Measurements from ENCODE around the gene MAFF. TPM values are rescaled to one million over a fixed set of nuclear protein-coding genes. Genes with fewer than 3 reads are reported as not detected.

Gene MAFF
- total RNA-seq, 5 donors from 2014 or later (not counting 1 experiment from before 2014, with no cell fraction given): 6.5 to 49.9 (median 9.6) TPM

GRCh38 chr22:38191055-38191454 lies 10.7 kb upstream of the MAFF start:
- no peaks in the 10 kb centered on the region for H3K9me3 ChIP-seq
- ChIA-PET POLR2A (interaction anchor here in 1 of 2 donors (0.7 kb wide), 1 partner anchor 98 kb away, joined by 3 read pairs; no protein-coding TSS in a partner anchor), CTCF (no interaction called here)
- H3K27ac Mint-ChIP-seq: no peak overlapping the region
- no peak overlapping the region for H3K4me3 ChIP-seq (ENCODE audit: control insufficient read depth in 1 of 2, extremely low read depth in 1 of 2, low read length in 1 of 2)
- no peaks in the 10 kb centered on the region for H3K36me3 Mint-ChIP-seq
- H3K4me1 ChIP-seq (ENCODE audit: control insufficient read depth in 1 of 2, extremely low read depth in 1 of 2, insufficient read depth in 2 of 2, low read length in 2 of 2): peaks cover 0 to 4% of the 10 kb centered on the region in 2 experiments
- peaks cover 3 to 6% (median 4%) of the 10 kb centered on the region in 3 donors for H3K4me1 Mint-ChIP-seq
- H3K27me3 Mint-ChIP-seq: peaks cover 3 to 4% of the 10 kb centered on the region in 2 donors
- no peaks in the 10 kb centered on the region for H3K9me3 Mint-ChIP-seq
- H3K36me3 ChIP-seq (ENCODE audit: control insufficient read depth in 2 of 2, extremely low read depth in 1 of 2, insufficient read depth in 1 of 2, low read length in 1 of 2): no peaks in the 10 kb centered on the region
- WGBS (ENCODE audit: insufficient coverage): 94% methylated on average over 9 of the region's 14 CpGs
- H3K27me3 ChIP-seq (replicated peaks in 1 of 2; ENCODE audit: control insufficient read depth in 2 of 2, extremely low read depth in 1 of 2, insufficient read depth in 2 of 2, low read length in 1 of 2): peaks cover 0 to 7% of the 10 kb centered on the region in 2 experiments
- no peak for ATAC-seq (replicated peaks in 1 of 4)
- H3K27ac ChIP-seq (ENCODE audit: low read length): no peak overlapping the region
- no peak overlapping the region for H3K4me3 Mint-ChIP-seq
- DNase-seq: no peak

GRCh38 chr22:38191731-38192474 lies 9.9 kb upstream of the MAFF start:
- ChIA-PET POLR2A (interaction anchor here in 1 of 2 donors (0.5 kb wide), 1 partner anchor 123 kb away, joined by 3 read pairs; no protein-coding TSS in a partner anchor), CTCF (no interaction called here)
- Histone ChIP-seq H3K9me3 (no peaks in the 10 kb centered on the region), H3K4me3 (ENCODE audit: control insufficient read depth in 1 of 2, extremely low read depth in 1 of 2, low read length in 1 of 2) (no peak overlapping the region), H3K36me3 (ENCODE audit: control insufficient read depth in 2 of 2, extremely low read depth in 1 of 2, insufficient read depth in 1 of 2, low read length in 1 of 2) (no peaks in the 10 kb centered on the region), H3K27me3 (replicated peaks in 1 of 2; ENCODE audit: control insufficient read depth in 2 of 2, extremely low read depth in 1 of 2, insufficient read depth in 2 of 2, low read length in 1 of 2) (peaks cover 0 to 7% of the 10 kb centered on the region in 2 experiments), H3K4me1 (ENCODE audit: control insufficient read depth in 1 of 2, extremely low read depth in 1 of 2, insufficient read depth in 2 of 2, low read length in 2 of 2) (peaks cover 0 to 4% of the 10 kb centered on the region in 2 experiments), H3K27ac (ENCODE audit: low read length) (no peak overlapping the region)
- 77% methylated on average over 10 of the region's 10 CpGs for WGBS (ENCODE audit: insufficient coverage)
- no peak for ATAC-seq (replicated peaks in 1 of 4)
- Mint-ChIP-seq H3K27ac (no peak overlapping the region), H3K9me3 (no peaks in the 10 kb centered on the region), H3K36me3 (no peaks in the 10 kb centered on the region), H3K27me3 (peaks cover 3 to 4% of the 10 kb centered on the region in 2 donors), H3K4me1 (peaks cover 3 to 6% (median 4%) of the 10 kb centered on the region in 3 donors), H3K4me3 (no peak overlapping the region)
- DNase-seq: no peak

- Mint-ChIP-seq H3K4me3 (no peak overlapping the region), H3K27me3 (peaks cover 3 to 4% of the 10 kb centered on the region in 2 donors), H3K27ac (no peak overlapping the region), H3K4me1 (peaks cover 3 to 6% (median 4%) of the 10 kb centered on the region in 3 donors), H3K36me3 (no peaks in the 10 kb centered on the region), H3K9me3 (no peaks in the 10 kb centered on the region)
- DNase-seq (no peak), ATAC-seq (replicated peaks in 1 of 4) (no peak)
- H3K4me3 ChIP-seq (ENCODE audit: control insufficient read depth in 1 of 2, extremely low read depth in 1 of 2, low read length in 1 of 2): no peak overlapping the region
- WGBS (ENCODE audit: insufficient coverage): 92% methylated on average over 3 of the region's 3 CpGs
- H3K4me1 ChIP-seq (ENCODE audit: control insufficient read depth in 1 of 2, extremely low read depth in 1 of 2, insufficient read depth in 2 of 2, low read length in 2 of 2): peaks cover 0 to 4% of the 10 kb centered on the region in 2 experiments
- H3K27me3 ChIP-seq (replicated peaks in 1 of 2; ENCODE audit: control insufficient read depth in 2 of 2, extremely low read depth in 1 of 2, insufficient read depth in 2 of 2, low read length in 1 of 2): peaks cover 0 to 7% of the 10 kb centered on the region in 2 experiments
- no peaks in the 10 kb centered on the region for H3K36me3 ChIP-seq (ENCODE audit: control insufficient read depth in 2 of 2, extremely low read depth in 1 of 2, insufficient read depth in 1 of 2, low read length in 1 of 2)
- H3K9me3 ChIP-seq: no peaks in the 10 kb centered on the region
- CTCF ChIA-PET: interaction anchor here in 1 of 2 donors (0.9 kb wide), 1 partner anchor 11 kb away, joined by 3 read pairs; the partner anchor contains the start of gene PLA2G6
- H3K27ac ChIP-seq (ENCODE audit: low read length): no peak overlapping the region
- POLR2A ChIA-PET: interaction anchor here in 1 of 2 donors (0.5 kb wide), 1 partner anchor 123 kb away, joined by 3 read pairs; no protein-coding TSS in a partner anchor
These were observed 9.3 kb upstream of the MAFF start for GRCh38 chr22:38192475-38192863.

GRCh38 chr22:38193580-38193979 lies 8.2 kb upstream of the MAFF start:
- peaks cover 0 to 7% of the 10 kb centered on the region in 2 experiments for H3K27me3 ChIP-seq (replicated peaks in 1 of 2; ENCODE audit: control insufficient read depth in 2 of 2, extremely low read depth in 1 of 2, insufficient read depth in 2 of 2, low read length in 1 of 2)
- WGBS (ENCODE audit: insufficient coverage): 60% methylated on average over 3 of the region's 6 CpGs
- ATAC-seq (replicated peaks in 1 of 4): no peak
- CTCF ChIA-PET: interaction anchor here in 1 of 2 donors (0.9 kb wide), 1 partner anchor 12 kb away, joined by 3 read pairs; the partner anchor contains the start of gene PLA2G6
- peaks cover 3 to 6% (median 4%) of the 10 kb centered on the region in 3 donors for H3K4me1 Mint-ChIP-seq
- H3K9me3 ChIP-seq: no peaks in the 10 kb centered on the region
- no peaks in the 10 kb centered on the region for H3K36me3 ChIP-seq (ENCODE audit: control insufficient read depth in 2 of 2, extremely low read depth in 1 of 2, insufficient read depth in 1 of 2, low read length in 1 of 2)
- H3K4me3 Mint-ChIP-seq: no peak overlapping the region
- POLR2A ChIA-PET: no interaction called here
- H3K27me3 Mint-ChIP-seq: peaks cover 3 to 4% of the 10 kb centered on the region in 2 donors
- H3K4me1 ChIP-seq (ENCODE audit: control insufficient read depth in 1 of 2, extremely low read depth in 1 of 2, insufficient read depth in 2 of 2, low read length in 2 of 2): peaks cover 0 to 4% of the 10 kb centered on the region in 2 experiments
- DNase-seq: no peak
- no peak overlapping the region for H3K4me3 ChIP-seq (ENCODE audit: control insufficient read depth in 1 of 2, extremely low read depth in 1 of 2, low read length in 1 of 2)
- no peak overlapping the region for H3K27ac ChIP-seq (ENCODE audit: low read length)
- H3K9me3 Mint-ChIP-seq: no peaks in the 10 kb centered on the region
- no peaks in the 10 kb centered on the region for H3K36me3 Mint-ChIP-seq
- H3K27ac Mint-ChIP-seq: no peak overlapping the region

- no peak for ATAC-seq (replicated peaks in 1 of 4)
- POLR2A ChIA-PET: interaction anchor here (0.6 to 0.7 kb wide), 2 partner anchors 15 to 26 kb away, joined by 3 to 7 read pairs; no protein-coding TSS in a partner anchor
These were observed 4.9 kb upstream of the MAFF start for GRCh38 chr22:38196791-38197419.

GRCh38 chr22:38199826-38200559 lies 1.8 kb upstream of the MAFF start:
- Mint-ChIP-seq H3K4me1 (peaks cover 25 to 34% (median 30%) of the 10 kb centered on the region in 3 donors), H3K27me3 (no peaks in the 10 kb centered on the region), H3K9me3 (no peaks in the 10 kb centered on the region), H3K27ac (no peak overlapping the region), H3K4me3 (peak overlapping the region in 1 of 3 donors; percentile 77), H3K36me3 (no peaks in the 10 kb centered on the region)
- no peak for DNase-seq
- ChIA-PET CTCF (no interaction called here), POLR2A (no interaction called here)
- Histone ChIP-seq H3K4me1 (ENCODE audit: control insufficient read depth in 1 of 2, extremely low read depth in 1 of 2, insufficient read depth in 2 of 2, low read length in 2 of 2) (peaks cover 3 to 42% of the 10 kb centered on the region in 2 experiments), H3K27me3 (replicated peaks in 1 of 2; ENCODE audit: control insufficient read depth in 2 of 2, extremely low read depth in 1 of 2, insufficient read depth in 2 of 2, low read length in 1 of 2) (peaks cover 0 to 2% of the 10 kb centered on the region in 2 experiments), H3K9me3 (no peaks in the 10 kb centered on the region), H3K27ac (ENCODE audit: low read length) (peak overlapping the region; percentile 91), H3K36me3 (ENCODE audit: control insufficient read depth in 2 of 2, extremely low read depth in 1 of 2, insufficient read depth in 1 of 2, low read length in 1 of 2) (no peaks in the 10 kb centered on the region), H3K4me3 (ENCODE audit: control insufficient read depth in 1 of 2, extremely low read depth in 1 of 2, low read length in 1 of 2) (no peak overlapping the region)
- 79% methylated on average over 9 of the region's 10 CpGs for WGBS (ENCODE audit: insufficient coverage)
- ATAC-seq (replicated peaks in 1 of 4): no peak

More at GRCh38 chr22:38196791-38197419, 4.9 kb upstream of the MAFF start:
- Histone ChIP-seq H3K27ac (ENCODE audit: low read length) (no peak overlapping the region), H3K9me3 (no peaks in the 10 kb centered on the region), H3K36me3 (ENCODE audit: control insufficient read depth in 2 of 2, extremely low read depth in 1 of 2, insufficient read depth in 1 of 2, low read length in 1 of 2) (no peaks in the 10 kb centered on the region), H3K27me3 (replicated peaks in 1 of 2; ENCODE audit: control insufficient read depth in 2 of 2, extremely low read depth in 1 of 2, insufficient read depth in 2 of 2, low read length in 1 of 2) (peaks cover 0 to 7% of the 10 kb centered on the region in 2 experiments), H3K4me3 (ENCODE audit: control insufficient read depth in 1 of 2, extremely low read depth in 1 of 2, low read length in 1 of 2) (no peak overlapping the region), H3K4me1 (ENCODE audit: control insufficient read depth in 1 of 2, extremely low read depth in 1 of 2, insufficient read depth in 2 of 2, low read length in 2 of 2) (peaks cover 0 to 20% of the 10 kb centered on the region in 2 experiments)
- CTCF ChIA-PET: no interaction called here
- 95% methylated on average over 3 of the region's 19 CpGs for WGBS (ENCODE audit: insufficient coverage)
- Mint-ChIP-seq H3K27me3 (peaks cover 3 to 4% of the 10 kb centered on the region in 2 donors), H3K27ac (no peak overlapping the region), H3K36me3 (no peaks in the 10 kb centered on the region), H3K9me3 (no peaks in the 10 kb centered on the region), H3K4me1 (peaks cover 16 to 19% (median 17%) of the 10 kb centered on the region in 3 donors), H3K4me3 (no peak overlapping the region)
- no peak for DNase-seq

All from T-cell (primary cell).